Tibial nerve (tissue), 4 donors: ENCODE results near the gene ANO8. TPM values are rescaled to one million over a fixed set of nuclear protein-coding genes. Genes with fewer than 3 reads are reported as not detected.
A peak's percentile ranks its signal among the peaks of the same experiment; 100 is the strongest.

Experiments used
- DNase-seq, 2 donors: peaks; one replicate each; pipeline ENCODE4 v3.0.0-alpha.2; 2019; ENCODE audit warnings: low spot score in 2 of 2
- H3K27ac ChIP-seq, 4 donors: fragments of 200-600 bp; sonication (generic) in 3 of 4; one replicate each; pipeline ENCODE4 v1.5.1; 2017 to 2019; ENCODE audit warnings: mild to moderate bottlenecking in 1 of 4
- H3K27me3 ChIP-seq, 2 donors: fragments of 200-600 bp; sonication (generic) in 1 of 2; one replicate each; pipeline versions ENCODE4 v1.5.1 to v1.6.0; 2017 to 2019
- H3K36me3 ChIP-seq, 3 donors: fragments of 200-600 bp; sonication (generic); one replicate each; pipeline ENCODE4 v1.5.1; 2018 to 2019
- H3K4me1 ChIP-seq, 4 donors: fragments of 200-600 bp; sonication (generic) in 3 of 4; one replicate each; pipeline ENCODE4 v1.5.1; 2017 to 2019
- H3K4me3 ChIP-seq, 4 donors: fragments of 200-600 bp; sonication (generic) in 3 of 4; one replicate each; pipeline ENCODE4 v1.5.1; 2017 to 2019; ENCODE audit warnings: mild to moderate bottlenecking in 1 of 4, moderate library complexity in 1 of 4
- H3K9me3 ChIP-seq, 4 donors: fragments of 200-600 bp; sonication (generic) in 3 of 4; one replicate each; pipeline ENCODE4 v1.5.1; 2017 to 2019
- CTCF ChIP-seq, 5 experiments: fragments of 200-600 bp in 3 of 5; fragments of 450-650 bp in 2 of 5; sonication (generic) in 3 of 5; IDR thresholded peaks; one replicate each; pipeline ENCODE4 v1.5.1; 2016 to 2019; ENCODE audit warnings: antibody characterized with exemption in 5 of 5, mild to moderate bottlenecking in 3 of 5, moderate library complexity in 2 of 5
- EP300 ChIP-seq, 2 donors: sonication (generic); formaldehyde crosslinking; IDR thresholded peaks; one replicate each; pipeline ENCODE4 v1.6.1; 2017; ENCODE audit warnings: antibody characterized with exemption in 2 of 2, mild to moderate bottlenecking in 1 of 2
- POLR2A ChIP-seq, 2 donors: fragments of 450-650 bp; IDR thresholded peaks; one replicate each; pipeline ENCODE4 v1.6.1; 2017; ENCODE audit warnings: antibody characterized with exemption in 2 of 2, mild to moderate bottlenecking in 2 of 2, moderate library complexity in 2 of 2
- WGBS, 2 donors: methylation state at CpG; one replicate each; pipeline ENCODE4 v1.1.5; 2018; 5-methylcytosine and 5-hydroxymethylcytosine counted together
- total RNA-seq, 4 donors: library from RNA; depleted of rRNA; stranded (reverse); fragments of >200 nt; gene quantifications; one replicate each; pipeline ENCODE4 v1.1.0, GENCODE V29; 2016

The ANO8 gene
- total RNA-seq, 4 donors from 2014 or later, result 10.7 to 23.1 (median 13.3) TPM

DNA sequence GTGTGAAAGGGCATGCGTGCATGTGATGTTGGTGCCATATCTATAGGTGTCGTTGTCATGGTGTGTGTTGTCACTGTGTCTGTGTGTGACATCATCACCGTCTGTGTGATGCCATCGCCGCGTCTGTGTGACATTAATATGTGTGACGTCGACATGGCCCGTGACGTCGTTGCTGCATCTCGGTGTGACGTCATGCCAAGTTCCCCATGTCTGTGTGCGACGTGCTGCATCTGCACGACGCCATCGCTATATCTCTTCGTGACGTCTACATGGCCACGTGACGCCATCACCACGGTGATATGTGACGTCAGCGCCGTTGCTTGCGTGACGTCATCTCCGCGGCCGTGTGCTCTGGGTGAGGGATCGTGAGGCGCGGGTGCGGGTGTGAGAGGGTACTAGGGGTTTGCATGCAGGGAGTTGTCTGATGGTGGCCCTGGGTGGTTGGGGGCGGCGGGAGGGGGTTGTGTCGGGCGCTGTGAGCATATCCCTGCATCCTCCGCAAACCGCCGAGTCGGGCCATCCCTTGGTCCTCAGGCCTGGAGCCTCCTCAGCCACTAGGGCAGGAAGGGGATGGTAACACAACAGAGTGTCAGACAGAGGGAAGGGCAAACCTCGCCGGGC lies 17.3 kb upstream of the ANO8 start:
- Histone ChIP-seq H3K9me3 (no peaks in the 10 kb centered on the region), H3K4me3 (no peak overlapping the region), H3K27ac (no peak overlapping the region), H3K4me1 (peaks cover 0 to 24% (median 3%) of the 10 kb centered on the region in 4 donors), H3K36me3 (no peaks in the 10 kb centered on the region), H3K27me3 (peaks cover 0 to 17% of the 10 kb centered on the region in 2 donors)
- TF ChIP-seq CTCF (IDR thresholded peaks at IDR 0.05), result no peak
- no peak for TF ChIP-seq POLR2A (IDR thresholded peaks at IDR 0.05)
- TF ChIP-seq EP300 (IDR thresholded peaks at IDR 0.05), result no peak
- no peak for DNase-seq
- 92 to 94% methylated on average over 39 to 45 of the region's 45 CpGs for WGBS, 2 donors

DNA sequence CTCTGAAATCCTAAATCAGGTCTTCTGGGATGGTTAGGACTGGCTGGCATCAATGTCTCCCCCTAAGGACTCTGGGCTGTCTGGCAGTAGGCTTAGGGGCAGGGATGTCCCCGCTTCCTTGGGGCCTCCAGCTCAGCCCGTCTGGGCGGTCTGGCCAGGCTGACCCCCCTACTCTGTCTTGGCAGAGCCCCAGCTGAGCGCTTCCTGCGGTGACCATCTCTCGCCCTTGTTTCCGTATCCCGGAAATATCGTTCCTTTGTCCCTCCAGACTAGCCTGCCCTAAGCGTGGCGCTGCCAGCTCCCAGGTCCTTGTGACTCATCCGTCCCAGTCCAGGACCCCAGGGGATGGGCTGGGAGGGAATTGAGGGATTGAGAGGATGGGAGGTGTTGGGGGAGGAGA lies 14.0 kb upstream of the ANO8 start:
- H3K9me3 ChIP-seq, result no peaks in the 10 kb centered on the region
- peaks cover 0 to 4% (median 0%) of the 10 kb centered on the region in 3 donors for H3K36me3 ChIP-seq
- peaks cover 0 to 17% of the 10 kb centered on the region in 2 donors for H3K27me3 ChIP-seq
- peaks cover 0 to 34% (median 3%) of the 10 kb centered on the region in 4 donors for H3K4me1 ChIP-seq
- DNase-seq, result peak in 1 of 2 donors; percentile 45
- no peak overlapping the region for H3K4me3 ChIP-seq
- WGBS, 2 donors, result 3 to 4% methylated on average over 12 of the region's 12 CpGs
- H3K27ac ChIP-seq, result peak overlapping the region in 3 of 4 donors; percentile 26 to 78 (median 57)
- TF ChIP-seq CTCF (IDR thresholded peaks at IDR 0.05) (no peak), EP300 (IDR thresholded peaks at IDR 0.05) (peak in 1 of 2 donors; percentile 66), POLR2A (IDR thresholded peaks at IDR 0.05) (no peak)

DNA sequence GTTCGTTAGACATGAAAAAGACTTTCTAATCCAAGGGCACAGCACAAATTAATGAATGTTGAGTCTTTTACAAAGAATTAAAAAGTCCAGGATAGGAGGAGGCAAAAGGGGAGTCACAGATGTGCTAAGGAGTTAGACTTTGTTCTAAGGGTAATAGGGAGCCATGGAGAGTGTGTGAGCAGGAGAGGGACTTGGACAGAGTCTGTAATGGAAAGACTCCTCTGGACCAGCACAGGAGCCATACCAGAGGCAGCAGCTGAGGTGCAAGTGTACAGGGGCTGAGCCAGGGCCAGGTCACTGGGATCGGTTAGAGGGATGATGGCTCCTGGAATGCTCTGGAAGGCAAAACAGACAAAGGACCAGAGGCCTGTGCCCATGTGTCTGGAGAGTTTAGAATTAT lies 13.2 kb upstream of the ANO8 start:
- no peak for DNase-seq
- Histone ChIP-seq H3K27ac (peak overlapping the region in 3 of 4 donors; percentile 20 to 78 (median 69)), H3K9me3 (no peaks in the 10 kb centered on the region), H3K36me3 (peaks cover 0 to 9% (median 0%) of the 10 kb centered on the region in 3 donors), H3K4me1 (peaks cover 0 to 34% (median 3%) of the 10 kb centered on the region in 4 donors), H3K4me3 (no peak overlapping the region), H3K27me3 (peaks cover 0 to 17% of the 10 kb centered on the region in 2 donors)
- no peak for TF ChIP-seq CTCF (IDR thresholded peaks at IDR 0.05)
- TF ChIP-seq POLR2A (IDR thresholded peaks at IDR 0.05), result no peak
- no peak for TF ChIP-seq EP300 (IDR thresholded peaks at IDR 0.05)
- 59 to 73% methylated on average over 2 of the region's 2 CpGs for WGBS, 2 donors

DNA sequence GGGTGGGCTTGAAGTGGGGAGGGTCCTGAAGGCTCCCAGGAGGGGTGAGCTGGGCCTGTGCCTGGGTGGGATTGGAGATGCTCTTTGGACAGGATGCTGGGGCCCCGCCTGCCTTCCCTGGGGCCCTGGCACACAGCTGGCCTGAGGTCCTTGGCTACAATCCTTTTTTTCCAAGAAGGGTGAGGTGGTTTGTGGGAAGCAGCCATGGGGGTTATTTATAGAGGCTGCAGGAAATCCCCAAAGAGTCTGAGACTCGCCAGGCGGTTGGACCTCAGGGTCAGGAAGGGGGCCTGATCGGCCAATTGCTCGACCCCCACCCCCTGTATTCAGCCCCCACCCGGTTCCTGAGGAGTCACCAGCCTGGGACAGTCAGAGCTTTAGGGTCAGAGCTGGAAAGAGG lies 12.7 kb upstream of the ANO8 start:
- Histone ChIP-seq H3K36me3 (peaks cover 0 to 13% (median 0%) of the 10 kb centered on the region in 3 donors), H3K4me1 (peaks cover 0 to 34% (median 3%) of the 10 kb centered on the region in 4 donors), H3K4me3 (no peak overlapping the region), H3K27me3 (peaks cover 0 to 17% of the 10 kb centered on the region in 2 donors), H3K27ac (peak overlapping the region in 3 of 4 donors; percentile 20 to 78 (median 69)), H3K9me3 (no peaks in the 10 kb centered on the region)
- TF ChIP-seq POLR2A (IDR thresholded peaks at IDR 0.05), result no peak
- TF ChIP-seq CTCF (IDR thresholded peaks at IDR 0.05), result no peak
- peak in 1 of 2 donors; percentile 30 for TF ChIP-seq EP300 (IDR thresholded peaks at IDR 0.05)
- WGBS, 2 donors, result 19 to 20% methylated on average over 6 of the region's 6 CpGs
- no peak for DNase-seq

- WGBS, 2 donors, result 11 to 15% methylated on average over 24 of the region's 24 CpGs
Observed at GRCh38 chr19:17346109-17346671, 11.5 kb upstream of the ANO8 start.

More at GRCh38 chr19:17346109-17346671, 11.5 kb upstream of the ANO8 start:
- Histone ChIP-seq H3K27ac (peak overlapping the region in 2 of 4 donors; percentile 1 to 69), H3K4me1 (peaks cover 0 to 34% (median 3%) of the 10 kb centered on the region in 4 donors), H3K36me3 (peaks cover 0 to 24% (median 0%) of the 10 kb centered on the region in 3 donors), H3K4me3 (no peak overlapping the region), H3K9me3 (no peaks in the 10 kb centered on the region), H3K27me3 (peaks cover 0 to 10% of the 10 kb centered on the region in 2 donors)
- peak; percentile 66 to 80 for DNase-seq
- TF ChIP-seq EP300 (IDR thresholded peaks at IDR 0.05), result peak in 1 of 2 donors; percentile 27
- TF ChIP-seq CTCF (IDR thresholded peaks at IDR 0.05), result peak; percentile 93 to 95 (median 94)
- no peak for TF ChIP-seq POLR2A (IDR thresholded peaks at IDR 0.05)
